Measurements from ENCODE around the gene GLYAT. TPM values are rescaled to one million over a fixed set of nuclear protein-coding genes. Genes with fewer than 3 reads are reported as not detected.

The GLYAT gene
- total RNA-seq, 1 experiment from 2014 or later = not detected

- no peaks in the 10 kb centered on the region for H3K27me3 ChIP-seq (ENCODE audit: insufficient read depth, low read length)
- H3K4me3 ChIP-seq (replicated peaks in 1 of 2; ENCODE audit: low read depth in 1 of 2, low read length in 2 of 2) = no peak overlapping the region
- ATAC-seq (no peak), DNase-seq (ENCODE audit: low read depth, low spot score) (no peak)
- H3K9me2 ChIP-seq (ENCODE audit: insufficient read depth) = no peaks in the 10 kb centered on the region
- no peaks in the 10 kb centered on the region for H3K79me2 ChIP-seq (ENCODE audit: insufficient read depth, low read length)
- H3K4me2 ChIP-seq (ENCODE audit: low read length) = no peak overlapping the region
- intact Hi-C loops (cut with micrococcal nuclease) = no loop called here
- H4K20me1 ChIP-seq (ENCODE audit: insufficient read depth) = no peaks in the 10 kb centered on the region
- no peak overlapping the region for H3K27ac ChIP-seq (ENCODE audit: low read depth, low read length)
- no peaks in the 10 kb centered on the region for H3K9me3 ChIP-seq (ENCODE audit: control insufficient read depth in 1 of 2, insufficient read depth in 1 of 2, low read depth in 1 of 2, low read length in 2 of 2)
- POLR2A ChIA-PET = no interaction called here
- RAD21 ChIA-PET (ENCODE audit: low non-redundant PET in 1 of 2, low total read pairs in 2 of 2, uncharacterized antibody in 2 of 2, unreplicated experiment in 2 of 2) = no interaction called here
- no peaks in the 10 kb centered on the region for H3K4me1 ChIP-seq (ENCODE audit: control insufficient read depth in 1 of 2, insufficient read depth in 2 of 2, low read length in 2 of 2)
- no peak overlapping the region for H2AFZ ChIP-seq (ENCODE audit: low read depth, low read length, poor library complexity, severe bottlenecking)
- CTCF ChIA-PET = no interaction called here
- no TSS peak for BruUV-seq (replicated peaks)
- no peaks in the 10 kb centered on the region for H3K36me3 ChIP-seq (ENCODE audit: control insufficient read depth in 1 of 2, insufficient read depth in 2 of 2, low read length in 2 of 2)
- no peak for TF ChIP-seq JUND (IDR thresholded peaks at IDR 0.05)
- no peak overlapping the region for H3K9ac ChIP-seq (ENCODE audit: low read length)
Measured at GRCh38 chr11:58780578-58780977, 48.8 kb upstream of the GLYAT start.

- Histone ChIP-seq H3K27me3 (ENCODE audit: insufficient read depth, low read length) (no peaks in the 10 kb centered on the region), H3K27ac (ENCODE audit: low read depth, low read length) (no peak overlapping the region), H3K9me3 (ENCODE audit: control insufficient read depth in 1 of 2, insufficient read depth in 1 of 2, low read depth in 1 of 2, low read length in 2 of 2) (no peaks in the 10 kb centered on the region), H3K4me3 (replicated peaks in 1 of 2; ENCODE audit: low read depth in 1 of 2, low read length in 2 of 2) (no peak overlapping the region), H3K4me2 (ENCODE audit: low read length) (no peak overlapping the region), H3K9ac (ENCODE audit: low read length) (no peak overlapping the region), H2AFZ (ENCODE audit: low read depth, low read length, poor library complexity, severe bottlenecking) (no peak overlapping the region), H3K4me1 (ENCODE audit: control insufficient read depth in 1 of 2, insufficient read depth in 2 of 2, low read length in 2 of 2) (no peaks in the 10 kb centered on the region), H3K36me3 (ENCODE audit: control insufficient read depth in 1 of 2, insufficient read depth in 2 of 2, low read length in 2 of 2) (no peaks in the 10 kb centered on the region), H3K9me2 (ENCODE audit: insufficient read depth) (no peaks in the 10 kb centered on the region), H3K79me2 (ENCODE audit: insufficient read depth, low read length) (no peaks in the 10 kb centered on the region), H4K20me1 (ENCODE audit: insufficient read depth) (no peaks in the 10 kb centered on the region)
- intact Hi-C loops (cut with micrococcal nuclease) = no loop called here
- ATAC-seq (no peak), DNase-seq (ENCODE audit: low read depth, low spot score) (no peak)
- RAD21 ChIA-PET (ENCODE audit: low non-redundant PET in 1 of 2, low total read pairs in 2 of 2, uncharacterized antibody in 2 of 2, unreplicated experiment in 2 of 2) = no interaction called here
- POLR2A ChIA-PET = no interaction called here
- TF ChIP-seq YY1 (IDR thresholded peaks at IDR 0.05; ENCODE audit: extremely low read depth, insufficient replicate concordance, low read depth, low read length) = no peak
- no peak for TF ChIP-seq SIN3A (IDR thresholded peaks at IDR 0.05; ENCODE audit: low read depth)
- TF ChIP-seq ZBTB33 (IDR thresholded peaks at IDR 0.05; ENCODE audit: extremely low read depth, insufficient replicate concordance, low read length) = no peak
- no peak for TF ChIP-seq ZNF274 (IDR thresholded peaks at IDR 0.05; ENCODE audit: low read depth, low read length)
- TF ChIP-seq REST (IDR thresholded peaks at IDR 0.05; ENCODE audit: low read depth) = no peak
- TF ChIP-seq CEBPB (IDR thresholded peaks at IDR 0.05; ENCODE audit: low read depth) = no peak
- TF ChIP-seq ATF3 (IDR thresholded peaks at IDR 0.05) = no peak
- CTCF ChIA-PET = no interaction called here
- no TSS peak for BruUV-seq (replicated peaks)
Measured at GRCh38 chr11:58776891-58777710, 45.4 kb upstream of the GLYAT start.

Measured in HCT116 (cell line).